Amniotic stem cell (primary cell): Measurements from ENCODE around the gene HIGD1A.
"Not testable (repeated sequence)": the region's sequence is repeated elsewhere in the genome, so short reads cannot be mapped to it uniquely, and the experiment has no call there.

Experiments
- DNase-seq: peaks from one replicate; lab custom pipeline; 2025; lab: John Stamatoyannopoulos, UW

Gene HIGD1A

DNA sequence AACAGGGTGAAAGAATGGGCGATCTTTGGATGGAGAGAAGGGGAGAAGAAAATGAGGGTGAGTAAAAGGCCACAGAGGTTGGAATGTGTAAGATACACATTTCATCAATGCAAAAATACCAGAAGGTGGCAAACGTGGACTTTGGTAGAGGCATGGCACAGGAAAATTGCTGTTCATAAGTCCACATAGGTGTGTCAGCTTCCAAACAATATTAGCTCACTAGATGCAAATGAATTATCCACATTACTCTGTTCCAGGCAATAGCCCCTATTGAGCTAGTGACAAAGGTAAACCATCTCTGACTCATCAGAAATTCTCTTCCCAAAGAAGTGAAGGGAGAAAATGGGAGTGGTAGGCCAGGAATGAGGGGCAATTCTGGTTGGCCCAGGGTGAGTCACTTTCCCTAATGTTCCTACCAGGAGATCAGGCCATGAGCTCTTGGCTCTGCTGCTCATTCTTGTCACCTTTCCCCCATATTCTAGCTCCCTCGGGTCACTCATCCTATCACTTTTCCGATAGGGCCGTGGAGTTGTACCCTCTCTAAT lies 24.9 kb upstream of the HIGD1A start:
- no peak for DNase-seq

DNA sequence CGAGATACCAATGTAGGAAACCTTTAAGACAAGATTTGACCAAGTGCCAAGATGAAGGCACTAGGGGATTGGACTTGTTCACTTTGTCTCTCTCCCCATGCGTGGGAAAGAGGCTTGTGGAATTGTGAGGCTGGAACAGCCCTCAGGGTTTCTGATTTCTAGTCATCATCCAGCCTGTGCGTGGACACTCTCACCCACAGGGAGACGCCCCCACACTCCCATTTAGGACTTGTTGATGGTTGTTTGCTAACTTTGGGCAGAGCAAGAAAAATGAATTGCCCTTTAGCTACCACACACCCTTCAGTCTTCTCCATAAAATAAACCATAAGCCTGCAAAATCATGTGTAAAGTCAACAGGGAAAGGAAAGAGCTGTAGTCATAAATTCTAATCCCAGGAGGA lies 23.4 kb upstream of the HIGD1A start:
- no peak for DNase-seq

DNA sequence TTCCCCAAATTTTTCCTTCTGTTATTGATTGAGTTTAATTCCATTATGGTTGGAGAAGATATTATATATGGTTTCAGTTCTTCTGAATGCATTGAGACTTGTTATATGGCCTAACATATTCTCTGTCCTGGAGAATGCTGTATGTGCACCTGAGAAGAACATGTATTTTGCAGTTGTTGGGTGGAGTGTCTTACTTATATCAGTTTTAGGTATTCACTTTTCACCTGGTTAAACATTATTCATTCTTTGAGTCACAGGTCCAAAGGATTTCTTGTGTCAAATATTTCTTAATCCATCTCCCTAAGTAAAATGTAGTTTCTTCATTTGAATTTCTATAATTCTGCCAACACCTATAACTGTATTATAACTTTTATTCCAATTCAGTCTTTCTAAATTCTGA lies 22.7 kb upstream of the HIGD1A start:
- no peak for DNase-seq

DNA sequence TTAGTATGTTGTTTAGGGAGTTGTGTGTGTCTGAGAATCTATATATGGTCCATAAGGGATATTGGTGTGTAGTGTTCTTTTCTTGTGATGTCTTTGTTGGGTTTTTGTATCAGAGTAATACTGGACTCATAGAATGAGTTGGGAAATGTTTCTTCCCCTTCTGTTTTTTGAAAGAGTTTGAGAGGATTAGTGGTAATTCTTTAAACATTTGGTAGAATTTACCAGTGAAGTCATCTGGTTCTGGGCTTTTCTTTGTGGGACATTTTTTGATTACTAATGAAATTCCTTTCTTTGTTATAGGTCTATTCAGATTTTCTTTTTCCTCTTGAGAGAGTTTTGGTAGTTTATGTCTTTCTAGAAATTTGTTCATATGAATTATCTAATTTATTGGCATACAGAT lies 21.9 kb upstream of the HIGD1A start:
- no peak for DNase-seq

DNA sequence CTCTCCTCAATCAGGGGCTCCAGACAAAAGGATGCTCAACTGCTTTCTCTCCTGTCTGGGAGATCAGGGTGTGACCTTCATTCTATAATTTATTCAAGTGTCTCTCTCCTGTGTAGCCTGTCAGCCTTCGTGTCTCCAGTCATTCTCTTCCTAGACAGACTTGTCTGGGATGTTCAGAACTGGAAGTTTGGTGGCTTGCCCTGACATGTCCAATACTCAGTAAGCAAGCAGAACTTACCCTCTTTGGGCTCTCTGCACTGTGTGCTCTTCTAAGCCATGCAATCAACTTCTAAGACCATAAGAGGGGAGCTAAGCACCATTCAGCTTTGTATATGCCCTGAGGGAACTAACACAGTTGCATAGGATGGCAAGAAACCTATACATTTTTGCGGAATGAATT lies 19.1 kb upstream of the HIGD1A start:
- DNase-seq = no peak

DNA sequence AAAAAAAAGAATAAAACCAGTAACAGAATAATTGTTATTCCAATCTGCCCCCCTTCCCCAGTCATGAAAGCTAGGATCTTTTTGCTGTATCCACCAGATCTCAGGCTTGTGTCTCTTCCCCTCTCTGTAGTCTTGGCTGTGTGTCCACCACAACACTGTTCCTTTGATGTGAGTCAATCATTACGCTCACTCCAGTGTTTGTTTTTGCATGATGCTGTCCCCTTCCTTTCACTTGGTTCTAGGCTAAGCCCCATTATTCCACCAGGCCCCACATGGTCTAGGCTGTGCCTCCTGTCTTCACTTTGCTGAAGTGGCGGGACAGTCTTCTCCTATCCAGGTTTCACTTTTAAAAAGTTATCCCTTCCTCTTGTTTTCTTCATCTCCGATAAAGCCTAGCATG lies 18.5 kb upstream of the HIGD1A start:
- no peak for DNase-seq

DNA sequence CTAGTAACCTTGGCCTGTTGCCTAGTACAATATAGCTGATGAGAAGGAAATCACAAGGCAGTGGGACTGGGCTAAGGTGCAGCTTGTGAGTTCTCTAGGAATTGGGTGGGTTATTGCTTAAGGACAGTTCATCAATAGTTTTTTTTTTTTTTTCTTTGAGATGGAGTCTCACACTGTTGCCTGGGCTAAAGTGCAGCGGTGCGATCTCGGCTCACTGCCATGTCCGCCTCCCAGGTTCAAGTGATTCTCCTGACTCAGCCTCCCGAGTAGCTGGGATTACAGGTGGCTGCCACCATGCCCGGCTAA lies 16.4 kb upstream of the HIGD1A start:
- DNase-seq = no peak

DNA sequence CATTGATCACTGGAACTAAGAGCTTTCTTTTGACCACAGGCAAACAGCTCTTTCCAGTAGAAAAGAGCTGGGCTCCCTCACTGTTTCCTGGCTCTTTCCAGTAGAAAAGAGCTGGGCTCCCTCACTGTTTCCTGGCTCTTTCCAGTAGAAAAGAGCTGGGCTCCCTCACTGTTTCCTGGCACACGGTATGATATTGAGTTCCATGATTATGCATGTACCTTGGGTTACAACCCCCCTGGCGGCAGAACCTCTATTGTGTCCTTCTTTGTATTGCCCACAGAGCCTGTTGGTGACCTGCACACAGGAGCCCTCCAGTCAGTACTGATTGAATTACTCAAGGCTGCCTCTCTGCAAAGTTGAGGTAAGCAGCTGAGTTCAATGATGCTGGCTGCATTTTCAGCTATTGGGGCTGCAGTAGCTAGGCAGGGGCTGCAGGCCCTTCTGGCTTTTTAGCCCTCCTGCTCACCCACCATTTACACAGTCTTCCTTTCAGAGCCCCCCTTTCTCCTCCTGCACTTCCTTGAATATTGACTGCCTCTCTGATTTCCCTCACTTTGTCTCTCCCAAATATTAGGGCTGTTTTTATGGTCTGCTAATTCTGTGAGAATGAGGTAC lies 15.2 kb upstream of the HIGD1A start:
- no peak for DNase-seq

DNA sequence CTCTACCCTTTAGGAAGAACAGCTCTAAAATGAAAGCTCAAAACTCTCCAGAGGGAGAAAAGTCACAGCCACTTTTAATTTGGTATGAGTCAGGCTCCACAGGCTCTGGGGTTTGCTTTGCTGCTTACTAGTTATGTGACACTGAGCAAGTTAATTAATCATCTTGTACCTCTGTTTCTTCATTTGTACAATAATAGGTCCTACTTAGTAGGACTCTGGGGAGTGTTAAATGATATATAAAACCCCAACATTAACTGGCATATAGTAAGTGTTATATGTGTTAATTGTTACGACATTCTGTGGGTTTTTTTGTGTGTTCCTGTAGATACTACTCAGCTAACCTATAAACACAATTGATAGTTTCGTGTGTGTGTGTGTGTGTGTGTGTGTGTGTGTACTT lies 11.5 kb upstream of the HIGD1A start:
- DNase-seq = no peak

DNA sequence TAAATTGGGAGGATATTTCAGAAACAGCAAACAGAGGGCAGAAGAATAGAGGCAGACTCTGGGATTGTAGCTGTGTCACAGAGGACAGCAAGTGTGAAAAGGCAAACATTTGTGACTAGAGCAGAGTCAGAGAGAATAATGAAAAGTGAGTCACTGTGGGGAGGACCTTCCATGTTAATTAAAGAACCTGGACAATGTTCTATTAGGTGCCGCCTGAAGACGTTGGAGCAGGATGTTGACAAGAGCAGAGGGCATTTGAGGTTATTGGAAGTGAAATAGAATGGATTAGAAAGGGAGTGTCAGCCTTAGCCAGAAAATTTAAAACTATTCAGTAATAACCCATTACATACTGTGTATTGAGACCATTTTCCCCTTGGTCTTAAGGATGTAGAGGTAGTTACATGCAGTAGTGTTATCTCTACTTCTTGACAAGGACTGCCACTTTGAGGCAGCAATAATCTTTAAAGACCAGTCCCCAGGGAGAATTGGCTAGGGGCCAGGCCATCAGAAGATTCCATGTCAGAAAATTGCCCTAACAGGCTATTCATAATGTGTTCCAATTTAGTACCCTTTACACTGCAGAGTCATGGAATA lies 10.7 kb upstream of the HIGD1A start:
- DNase-seq = no peak

DNA sequence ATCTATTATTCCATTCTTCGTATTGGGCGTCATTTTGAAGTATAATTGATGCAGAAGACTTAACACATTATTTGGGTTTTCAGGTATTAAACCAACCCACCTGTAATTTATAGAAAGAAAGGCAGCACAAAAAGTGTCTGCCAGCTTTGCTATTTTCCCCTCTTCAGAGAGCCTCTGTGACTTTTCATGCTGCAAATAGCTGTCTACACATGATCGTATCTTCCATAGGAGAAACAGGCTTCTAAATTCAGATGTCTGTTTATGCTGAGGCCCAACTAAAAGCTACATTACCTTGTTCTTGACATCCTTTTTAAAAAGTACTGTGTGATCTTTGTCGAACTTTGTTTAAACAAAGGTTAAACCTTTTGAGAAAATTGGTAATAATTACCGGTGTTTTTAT lies 10.0 kb upstream of the HIGD1A start:
- no peak for DNase-seq

DNA sequence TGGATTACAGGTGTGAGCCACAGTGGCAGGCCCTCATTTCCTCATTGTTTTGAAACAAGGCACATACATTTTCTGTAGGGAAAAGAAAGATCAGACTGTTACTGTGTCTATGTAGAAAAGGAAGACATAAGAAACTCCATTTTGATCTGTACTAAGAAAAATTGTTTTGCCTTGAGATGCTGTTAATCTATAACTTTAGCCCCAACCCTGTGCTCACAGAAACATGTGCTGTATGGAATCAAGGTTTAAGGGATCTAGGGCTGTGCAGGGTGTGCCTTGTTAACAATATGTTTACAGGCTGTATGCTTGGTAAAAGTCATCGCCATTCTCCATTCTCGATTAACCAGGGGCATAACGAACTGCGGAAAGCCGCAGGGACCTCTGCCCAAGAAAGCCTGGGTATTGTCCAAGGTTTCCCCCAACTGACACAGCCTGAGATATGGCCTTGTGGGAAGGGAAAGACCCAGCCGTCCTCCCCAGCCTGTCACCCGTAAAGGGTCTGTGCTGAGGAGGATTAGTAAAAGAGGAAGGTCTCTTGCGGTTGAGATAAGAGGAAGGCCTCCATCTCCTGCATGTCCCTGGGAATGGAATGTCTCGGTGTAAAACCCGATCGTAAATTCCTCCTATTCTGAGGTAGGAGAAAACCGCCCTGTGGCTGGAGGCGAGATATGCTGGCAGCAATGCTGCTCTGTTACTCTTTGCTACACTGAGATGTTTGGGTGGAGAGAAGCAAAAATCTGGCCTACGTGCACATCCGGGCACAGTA lies 7.0 kb upstream of the HIGD1A start:
- not testable (repeated sequence) for DNase-seq

DNA sequence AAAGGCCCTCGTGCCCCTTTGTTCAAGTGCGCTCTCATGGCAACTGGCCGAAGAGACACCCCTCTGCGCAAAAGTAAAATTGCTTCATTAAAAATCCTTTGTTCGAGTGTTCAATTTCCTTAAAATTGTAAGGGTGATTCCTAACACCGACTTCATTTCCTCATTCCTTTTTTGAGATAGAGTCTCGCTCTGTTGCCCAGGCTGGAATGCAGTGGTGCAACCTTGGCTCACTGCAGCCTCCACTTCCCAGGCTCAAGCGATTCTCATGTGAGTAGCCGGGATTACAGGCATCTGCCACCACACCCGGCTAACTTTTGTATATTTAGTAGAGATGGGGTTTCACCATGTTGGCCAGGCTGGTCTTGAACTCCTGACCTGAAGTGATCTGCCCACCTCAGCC lies 6.4 kb upstream of the HIGD1A start:
- not testable (repeated sequence) for DNase-seq

DNA sequence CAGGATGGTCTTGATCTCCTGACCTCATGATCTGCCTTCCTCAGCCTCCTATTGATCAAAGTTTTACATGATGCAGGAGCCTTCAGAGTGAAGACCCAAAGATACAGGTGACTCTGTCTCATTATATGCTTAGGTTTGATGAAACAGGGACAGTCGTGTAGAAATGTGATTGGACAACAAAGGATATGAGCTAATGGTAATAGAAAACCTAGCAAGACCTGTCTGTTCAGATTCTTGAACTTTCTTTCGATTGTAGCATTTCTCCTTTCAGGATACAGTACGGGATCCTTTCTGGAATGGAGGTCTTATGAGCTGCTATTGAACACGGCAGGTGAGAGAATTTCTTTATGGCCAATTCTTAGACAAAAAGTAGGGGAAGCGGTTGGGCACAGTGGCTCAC lies 4.9 kb upstream of the HIGD1A start, which contains the start of gene ACKR2:
Gene ACKR2, plus strand, starts transcription at position 244 of the 400 bp plus-strand sequence. CDS start 55,058 bp downstream, outside the sequence.
- DNase-seq = no peak

DNA sequence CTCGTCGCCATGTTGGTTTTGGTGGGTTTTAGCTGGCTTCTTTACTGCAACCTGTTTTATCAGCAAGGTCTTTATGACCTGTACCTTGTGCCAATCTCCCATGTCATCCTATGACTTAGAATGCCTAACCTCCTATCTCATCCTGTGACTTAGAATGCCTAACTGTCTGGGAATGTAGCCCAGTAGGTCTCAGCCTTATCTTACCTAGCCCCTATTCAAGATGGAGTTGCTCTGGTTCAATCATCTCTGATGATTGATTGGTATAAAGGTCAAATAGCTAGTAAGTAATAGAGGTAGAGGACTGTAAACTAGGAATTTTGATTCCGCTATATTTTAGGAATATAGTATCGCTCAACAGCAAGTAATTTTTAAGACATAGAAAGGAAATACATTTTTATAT lies 3.6 kb upstream of the HIGD1A start:
- DNase-seq = no peak

DNA sequence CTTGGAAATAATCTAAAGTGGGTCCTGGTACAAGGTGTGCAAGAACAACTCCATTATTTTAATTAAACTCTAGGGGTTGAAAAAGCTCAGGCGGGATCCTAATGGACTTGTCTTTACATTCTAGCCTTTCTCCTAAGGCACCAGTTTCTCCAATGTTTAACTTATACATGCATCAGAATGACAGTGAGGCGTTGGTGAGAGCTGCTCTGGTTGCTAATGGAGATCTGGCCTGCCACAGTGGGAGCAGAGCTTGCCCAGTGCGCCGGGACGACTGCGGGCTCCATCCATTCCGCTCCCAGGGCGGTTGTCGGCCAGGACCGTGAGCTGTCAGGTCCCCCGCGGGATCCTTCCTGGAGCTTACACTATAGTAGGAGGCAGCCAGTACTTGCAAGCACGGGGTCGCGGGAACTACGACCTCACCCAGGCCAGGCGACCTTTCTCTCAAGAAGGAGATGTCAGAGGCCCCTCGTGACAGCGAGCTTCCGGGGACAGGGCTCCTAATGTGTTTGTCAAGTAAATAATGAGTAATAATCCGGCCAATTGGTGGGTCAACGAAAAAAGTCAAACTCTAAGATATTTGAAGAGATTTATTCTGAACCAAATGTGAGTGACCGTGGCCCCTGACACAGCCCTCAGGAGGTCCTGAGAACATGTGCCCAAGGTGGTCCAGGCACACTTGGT lies 991 bp upstream of the HIGD1A start:
- DNase-seq = no peak

DNA sequence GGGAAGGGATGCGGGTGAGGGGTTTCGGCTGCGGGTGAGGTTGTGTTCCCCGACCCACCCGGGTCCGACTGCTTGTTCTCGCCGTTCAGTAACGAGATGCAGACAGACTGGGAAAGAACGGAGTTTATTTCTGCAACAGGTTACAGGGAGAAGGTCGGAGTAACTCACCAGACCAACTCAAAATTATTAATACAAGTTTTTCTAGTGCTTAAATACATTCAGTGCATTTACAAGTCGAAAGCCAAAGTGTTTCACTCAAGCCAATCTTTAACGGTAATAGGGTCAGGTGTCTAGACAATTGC lies 492 bp upstream of the HIGD1A start:
- no peak for DNase-seq

DNA sequence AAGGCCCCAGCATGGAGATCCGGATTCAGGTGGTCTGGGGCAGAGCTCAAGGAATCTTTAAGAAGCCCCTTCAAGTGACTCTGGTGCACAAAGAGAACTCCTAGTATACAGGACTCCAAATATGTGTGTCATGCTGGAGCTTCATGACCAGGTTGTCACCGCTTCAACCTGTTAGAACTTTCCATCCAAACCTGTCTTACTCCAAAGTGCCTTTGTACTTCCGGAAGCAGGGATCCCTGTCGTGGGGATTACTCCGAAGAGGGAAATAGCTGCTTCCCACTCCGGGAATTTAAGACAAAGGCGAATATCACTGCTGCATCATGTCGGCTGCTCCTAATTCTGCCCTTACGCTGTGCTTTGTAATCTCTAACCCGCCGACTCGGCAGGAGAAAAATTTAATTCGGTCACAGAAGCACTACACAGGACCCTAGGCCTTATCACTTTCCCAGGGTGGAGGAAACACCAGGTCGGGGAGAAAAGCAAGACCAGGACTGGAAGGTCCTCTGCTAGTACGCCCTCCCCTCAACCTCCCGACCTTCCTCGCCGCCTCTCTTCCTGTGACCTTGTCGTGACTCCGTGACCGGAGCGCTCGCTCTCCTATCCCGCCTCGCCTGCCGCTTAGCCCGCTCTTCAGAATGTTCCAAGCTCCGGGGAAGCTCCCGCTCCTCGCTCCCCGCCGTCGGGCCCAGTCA lies 730 bp downstream of the HIGD1A start:
- no peak for DNase-seq

DNA sequence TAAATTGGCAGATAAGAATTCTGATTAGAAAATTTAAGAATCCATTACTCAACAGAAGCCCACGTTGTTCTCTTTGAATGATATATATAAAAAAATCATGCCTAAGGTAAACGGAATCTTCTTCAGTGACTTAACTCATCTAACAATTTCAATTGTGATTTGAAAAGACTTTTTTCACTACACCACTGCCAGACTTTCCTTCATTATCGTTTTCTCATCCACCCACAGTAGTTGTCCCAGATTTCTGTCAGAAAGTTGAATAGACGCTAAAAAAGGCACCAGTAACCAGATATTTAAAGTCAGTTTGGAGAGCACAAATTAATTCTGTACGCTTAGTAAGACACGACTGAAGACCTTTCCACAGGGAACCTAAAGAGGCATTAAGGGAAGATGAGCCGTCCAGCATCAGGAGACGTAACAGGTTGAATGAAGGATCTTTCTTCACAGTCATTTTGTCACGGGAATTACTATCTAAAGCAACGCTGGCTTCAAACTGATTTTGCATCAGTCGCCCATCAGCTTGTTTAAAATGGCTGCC lies 1.3 kb downstream of the HIGD1A start:
- no peak for DNase-seq

DNA sequence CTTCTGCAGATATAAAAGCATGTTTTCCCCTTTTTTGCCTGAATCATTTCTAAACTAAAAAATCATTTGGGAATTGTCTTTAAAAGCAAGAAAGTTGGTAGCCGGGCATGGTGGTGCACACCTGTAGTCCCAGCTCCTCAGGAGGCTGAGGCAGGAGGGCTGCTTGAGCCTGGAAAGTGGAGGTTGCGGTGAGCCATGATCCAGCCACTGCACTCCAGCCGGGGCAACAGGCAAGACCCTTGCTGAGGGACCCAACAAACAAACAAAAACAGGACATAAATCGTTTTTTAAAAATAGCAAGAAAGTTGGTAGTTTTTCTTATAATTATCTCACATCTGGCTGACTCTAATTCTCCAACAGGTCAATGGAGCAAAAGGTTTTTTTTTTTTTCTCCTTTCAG lies 2.5 kb downstream of the HIGD1A start:
- DNase-seq = no peak

DNA sequence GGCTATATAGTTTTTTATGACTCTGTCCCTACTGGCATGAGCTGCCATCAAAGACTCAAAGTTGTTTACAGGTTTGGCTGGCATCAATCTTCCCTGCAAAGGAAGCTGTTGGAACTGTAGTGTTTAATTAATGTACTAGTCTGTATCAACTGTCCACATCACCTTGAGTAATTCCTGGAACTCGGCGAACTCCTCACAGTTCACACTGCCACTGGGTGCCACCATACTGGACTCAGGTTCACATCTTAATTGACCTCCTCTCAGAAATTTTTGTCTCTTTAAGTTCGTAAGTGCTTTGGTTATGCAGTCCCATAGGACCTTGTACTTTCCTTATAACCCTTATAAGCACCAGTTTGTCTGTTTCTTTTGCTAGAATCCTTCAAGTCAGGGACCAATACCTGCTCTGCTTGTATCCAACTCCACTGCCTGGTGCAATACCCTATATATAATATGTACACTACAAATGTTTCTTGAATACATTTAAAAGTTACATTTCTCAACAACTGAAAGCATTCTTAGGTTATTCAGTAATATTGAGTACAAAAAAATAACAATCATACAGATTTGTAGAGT lies 3.2 kb downstream of the HIGD1A start:
- no peak for DNase-seq

DNA sequence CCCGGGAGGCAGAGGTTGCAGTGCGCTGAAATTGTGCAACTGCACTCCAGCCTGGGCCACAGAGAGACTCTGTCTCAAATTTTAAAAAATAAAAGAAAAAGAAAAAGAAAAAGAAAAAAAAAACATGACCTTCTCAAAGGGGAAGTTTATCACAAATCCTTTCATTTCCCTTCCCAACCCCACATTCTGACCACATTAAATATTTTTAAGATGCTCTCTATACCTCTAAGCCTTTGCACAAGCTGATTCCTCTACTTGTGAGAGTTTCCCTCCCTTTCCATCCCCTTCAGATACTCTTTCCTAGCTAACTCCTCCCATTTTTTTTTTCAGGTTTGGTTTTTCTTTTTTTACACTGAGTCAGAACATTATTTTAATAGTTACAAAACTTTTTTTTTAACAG lies 4.0 kb downstream of the HIGD1A start:
- DNase-seq = no peak
